GM19193 (cell line): Measurements from ENCODE around the gene SCTR.

ENCODE experiments used
- POLR2A ChIP-seq: IDR thresholded peaks from 4 replicates; pipeline ENCODE4 v1.6.1; 2011; ENCODE audit not compliant: insufficient read depth, insufficient read length; ENCODE audit errors: extremely low read depth

Gene SCTR

DNA sequence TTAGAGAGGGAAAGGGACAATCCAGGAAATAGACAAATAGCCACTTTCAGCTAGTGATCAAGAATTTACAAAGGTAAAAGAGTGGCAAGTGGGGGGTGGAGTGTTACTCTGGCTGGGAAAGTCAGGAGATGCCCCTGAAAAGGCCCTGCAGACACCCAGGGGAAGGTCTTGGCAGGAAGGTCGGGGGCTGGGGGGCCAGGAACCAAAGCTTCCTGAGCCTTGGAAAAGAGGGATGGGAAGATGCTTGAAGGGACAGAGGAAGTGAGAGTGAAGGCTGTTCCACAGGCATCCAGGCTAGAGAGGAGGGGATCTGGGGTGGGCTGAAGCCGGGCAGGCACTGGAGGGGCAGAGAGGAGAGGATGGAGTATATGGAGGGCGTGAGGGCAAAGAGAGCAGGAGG lies 96.5 kb downstream of the SCTR start:
- TF ChIP-seq POLR2A = no peak

- TF ChIP-seq POLR2A = no peak
Measured at GRCh38 chr2:119426801-119427395, 97.4 kb downstream of the SCTR start.

DNA sequence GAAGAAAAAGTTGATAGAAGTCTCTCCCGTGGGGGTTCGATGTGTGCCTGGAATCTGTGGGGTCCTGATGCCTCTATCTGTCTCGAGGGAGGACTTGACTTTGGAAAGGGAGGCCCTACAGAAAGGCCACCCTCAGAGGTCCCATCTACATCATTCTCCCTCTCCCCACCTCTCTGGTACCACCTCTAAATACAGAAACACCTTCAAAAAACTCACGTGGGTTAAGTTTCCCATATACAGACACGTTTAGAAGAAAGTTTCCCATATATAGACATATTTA lies 97.9 kb downstream of the SCTR start:
- no peak for TF ChIP-seq POLR2A

- TF ChIP-seq POLR2A = no peak
Measured at GRCh38 chr2:119425620-119426395, 98.5 kb downstream of the SCTR start.

- TF ChIP-seq POLR2A = no peak
Measured at GRCh38 chr2:119425119-119425405, 99.2 kb downstream of the SCTR start.

DNA sequence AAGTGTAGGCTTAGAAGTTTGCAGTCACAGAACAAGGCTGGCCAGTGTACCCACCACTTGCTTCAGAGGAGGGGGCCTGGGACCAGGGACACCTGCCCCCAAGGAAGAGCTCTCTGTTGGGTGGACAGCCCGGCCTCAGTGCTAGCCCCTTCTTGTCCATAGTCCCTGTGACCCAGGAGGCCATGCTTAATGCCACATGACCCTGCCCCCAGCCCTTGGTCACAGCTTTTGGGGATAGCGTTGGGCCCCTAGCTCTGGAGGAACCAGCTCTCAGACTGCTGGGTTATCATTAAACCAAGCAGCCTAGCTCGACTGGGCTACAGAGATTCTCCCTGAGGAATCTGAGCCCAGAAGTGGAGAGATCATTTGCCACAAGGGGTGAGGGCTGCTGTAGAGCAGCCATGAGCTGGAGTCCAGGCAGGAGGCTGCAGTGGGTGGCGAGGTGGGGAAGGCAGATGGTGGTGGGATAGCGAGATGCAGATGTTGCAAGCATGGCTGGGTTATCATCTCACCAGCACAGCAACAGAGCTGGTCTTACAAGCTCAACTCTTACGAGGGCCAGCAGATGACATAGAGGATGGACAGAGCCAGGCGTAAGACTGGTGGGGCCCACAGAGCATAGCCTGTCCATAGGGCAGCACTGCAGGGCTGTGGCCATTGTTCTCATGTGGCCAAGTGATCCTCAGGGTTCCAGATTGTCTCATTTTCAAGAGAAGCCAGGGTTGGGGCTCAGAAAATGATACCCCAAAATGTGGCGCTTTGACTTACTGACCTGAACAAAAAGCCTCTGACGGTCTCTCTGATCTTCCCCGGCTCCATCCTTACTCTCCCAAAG lies 99.8 kb downstream of the SCTR start:
- no peak for TF ChIP-seq POLR2A

- no peak for TF ChIP-seq POLR2A
Measured at GRCh38 chr2:119423811-119424210, 100.5 kb downstream of the SCTR start.

DNA sequence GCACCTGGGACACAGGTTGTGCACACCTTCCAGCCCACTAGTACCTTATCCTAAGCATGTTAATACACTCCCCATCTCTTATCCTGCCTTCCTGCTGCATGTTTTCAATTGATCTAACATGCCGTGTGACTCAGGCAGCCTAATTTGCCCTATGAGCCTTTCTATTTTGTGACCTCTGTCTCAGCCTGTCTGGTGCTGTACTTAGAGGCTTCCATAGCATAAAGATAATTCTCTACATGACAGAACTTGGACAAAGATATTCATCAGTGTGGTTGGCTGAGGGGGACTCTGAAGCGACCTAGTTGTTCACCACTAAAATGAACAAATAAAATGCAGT lies 101.2 kb downstream of the SCTR start:
- TF ChIP-seq POLR2A = no peak

DNA sequence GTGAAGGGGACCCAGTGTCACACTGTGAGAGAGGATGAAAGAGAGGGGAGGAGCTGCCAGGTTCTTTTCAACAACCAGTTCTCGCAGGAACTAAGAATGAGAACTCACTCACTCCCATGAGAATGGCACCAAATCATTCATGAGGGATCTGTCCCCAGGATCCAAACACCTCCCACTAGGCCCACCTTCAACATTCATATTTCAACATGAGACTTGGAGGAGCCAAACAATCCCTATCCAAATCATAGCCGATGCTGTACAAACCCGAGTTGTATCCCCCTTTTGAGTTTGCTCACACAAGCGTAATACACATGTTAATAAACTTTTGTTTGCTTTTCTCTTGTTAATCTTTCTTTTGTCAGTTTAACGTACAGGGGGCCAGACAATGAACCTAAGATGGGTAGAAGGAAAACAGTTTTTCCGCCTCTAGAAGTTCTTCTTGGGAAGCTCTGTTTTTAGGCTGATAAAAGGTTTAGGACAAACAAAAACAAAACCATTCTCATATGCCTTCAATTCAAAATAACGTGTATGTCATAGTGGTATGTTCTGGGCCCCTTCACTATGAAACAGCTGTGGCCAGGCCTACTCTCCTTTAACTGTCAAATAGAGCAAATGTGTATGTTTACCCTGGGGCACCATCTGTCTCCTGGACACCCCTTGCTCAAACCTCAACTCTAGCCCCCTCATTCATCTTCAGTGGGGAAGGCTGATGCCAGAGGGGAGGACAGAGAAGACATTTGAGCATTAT lies 101.7 kb downstream of the SCTR start:
- TF ChIP-seq POLR2A = no peak

DNA sequence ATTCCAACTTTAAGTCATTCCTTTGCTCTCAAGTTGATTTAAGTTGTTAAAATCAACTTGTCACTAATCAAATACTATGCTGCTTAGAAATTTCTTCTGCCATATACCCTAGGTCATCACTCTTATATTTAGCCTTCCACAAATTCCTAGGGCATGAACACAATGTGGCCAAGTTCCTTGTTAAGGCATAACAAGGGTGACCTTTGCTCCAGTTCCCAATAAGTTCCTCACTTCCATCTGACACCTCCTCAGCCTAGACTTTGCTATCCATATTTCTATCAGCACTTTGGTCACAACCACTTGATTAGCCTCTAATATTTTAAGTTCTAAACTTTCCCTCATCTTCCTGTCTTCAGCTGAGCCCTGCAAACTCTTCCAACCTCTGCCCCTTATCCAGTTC lies 102.5 kb downstream of the SCTR start:
- no peak for TF ChIP-seq POLR2A

DNA sequence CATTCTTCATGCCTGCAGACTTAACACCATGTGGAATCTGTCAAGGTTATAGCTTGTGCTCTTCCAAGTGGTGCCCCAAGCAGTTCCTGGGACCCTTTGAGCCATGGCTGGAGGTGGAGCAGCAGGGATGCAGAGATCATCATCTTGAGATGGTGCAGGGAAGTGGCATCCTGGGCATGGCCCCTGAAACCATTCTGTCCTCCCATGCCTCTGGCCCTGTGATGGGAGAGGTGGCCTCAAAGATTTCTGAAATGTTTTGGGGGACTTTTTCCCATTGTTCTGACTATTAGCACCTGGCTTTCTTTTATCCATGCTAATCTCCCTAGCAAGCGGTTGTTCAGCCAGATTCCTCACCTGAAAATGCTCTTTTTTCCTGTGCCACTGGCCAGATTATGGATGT lies 103.0 kb downstream of the SCTR start:
- TF ChIP-seq POLR2A = no peak

GRCh38 chr2:119419803-119420508 lies 104.3 kb downstream of the SCTR start:
- TF ChIP-seq POLR2A = no peak

DNA sequence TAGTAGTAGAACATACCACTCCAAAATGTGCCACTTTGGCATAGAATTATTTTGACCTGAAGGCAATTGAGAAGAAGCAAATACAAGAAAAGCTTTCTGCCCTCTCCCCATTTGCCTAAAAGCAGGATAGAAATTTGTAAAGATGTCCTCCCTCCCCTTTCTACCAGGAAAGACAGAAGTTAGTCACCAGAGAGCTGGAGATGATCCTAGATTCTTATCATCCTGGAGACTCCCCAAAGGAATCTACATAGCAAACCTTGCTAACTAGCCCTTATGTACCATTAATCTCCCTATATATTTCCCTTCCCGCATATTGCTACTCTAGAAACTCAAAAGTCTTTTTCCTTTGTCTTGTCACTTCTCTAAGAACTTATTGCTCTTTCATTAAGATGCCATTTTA lies 105.2 kb downstream of the SCTR start:
- no peak for TF ChIP-seq POLR2A

DNA sequence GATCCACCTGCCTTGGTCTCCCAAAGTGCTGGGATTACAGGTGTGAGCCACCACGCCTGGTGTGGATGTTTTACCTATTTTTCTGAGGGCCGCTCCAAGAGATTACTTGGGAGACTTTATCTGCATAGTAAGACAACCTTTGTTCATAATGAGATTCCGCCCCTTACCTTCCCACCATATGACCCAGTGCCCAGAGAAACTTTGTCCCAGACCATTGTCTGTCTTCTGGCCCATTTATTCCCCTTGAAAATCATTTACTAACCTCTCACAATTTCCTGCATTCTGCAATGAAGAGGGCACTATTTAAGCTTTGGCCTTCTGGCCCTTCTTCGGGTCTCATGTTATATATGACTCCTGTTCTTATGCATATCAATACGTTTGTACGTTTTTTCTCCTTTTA lies 106.4 kb downstream of the SCTR start:
- no peak for TF ChIP-seq POLR2A
